K562 (cell line): ENCODE measurements around the gene CPLANE2. TPM values are rescaled to one million over a fixed set of nuclear protein-coding genes. Genes with fewer than 3 reads are reported as not detected.

ENCODE experiments used
- AFF1 ChIP-seq, 2 experiments: fragments of 450-650 bp; IDR thresholded peaks; 2 replicates each; pipeline ENCODE4 v1.6.1; 2018; ENCODE audit warnings: mild to moderate bottlenecking in 2 of 2, low read depth in 1 of 2; ENCODE audit not compliant: partially characterized antibody in 2 of 2
- BRF2 ChIP-seq: IDR thresholded peaks from 3 replicates; pipeline ENCODE4 v1.6.1; 2011; ENCODE audit warnings: borderline replicate concordance, mild to moderate bottlenecking; ENCODE audit not compliant: insufficient read length, insufficient read depth
- EP300 ChIP-seq: IDR thresholded peaks from 2 replicates; pipeline ENCODE4 v1.6.1; 2012; ENCODE audit warnings: low read length, improper control_type of control experiment
- EZH2 ChIP-seq: IDR thresholded peaks from 2 replicates; pipeline ENCODE4 v1.6.1; 2012; ENCODE audit warnings: low read depth, mild to moderate bottlenecking, inconsistent platforms, low read length, borderline replicate concordance
- HMGXB4 ChIP-seq: sonication (generic); formaldehyde crosslinking; IDR thresholded peaks from 2 replicates; pipeline ENCODE4 v1.8.1; 2023; ENCODE audit warnings: mild to moderate bottlenecking, missing genetic modification reagents
- MLLT1 ChIP-seq, 2 experiments: fragments of 450-650 bp; IDR thresholded peaks; 2 replicates each; pipeline ENCODE4 v1.6.1; 2016
- SMAD4 ChIP-seq: fragments of 250-450 bp; sonication (Bioruptor Pico); conservative IDR thresholded peaks from 2 replicates; pipeline ENCODE4 v1.8.0; 2021; ENCODE audit warnings: inconsistent platforms, mild to moderate bottlenecking, moderate library complexity
- WHSC1 ChIP-seq: IDR thresholded peaks from one replicate; pipeline ENCODE4 v1.6.1; 2012; ENCODE audit warnings: low read length, control low read depth, inconsistent platforms
- ZNF395 ChIP-seq: fragments of 200-800 bp; sonication (Bioruptor generic); IDR thresholded peaks from 2 replicates; pipeline ENCODE4 v1.6.1; 2017; ENCODE audit warnings: missing genetic modification characterization, missing compliant biosample characterization
- ZNF609 ChIP-seq: sonication (generic); formaldehyde crosslinking; IDR thresholded peaks from 2 replicates; pipeline ENCODE4 v1.8.1; 2023; ENCODE audit warnings: missing genetic modification reagents, mild to moderate bottlenecking, borderline replicate concordance
- polyA plus RNA-seq, 8 experiments: library from polyadenylated mRNA; depleted of rRNA in 4 of 8; stranded (reverse) in 5 of 8; unstranded in 3 of 8; fragments of >200 nt; fragmentation: Nextera tagmentation in 2 of 8; fragmentation: Illumina TruSeq in 1 of 8; extraction: Ambion mirVana in 2 of 8; extraction: Trizol in 1 of 8; gene quantifications; 2 replicates each; pipeline versions ENCODE4 v1.2.1 to v1.2.3, GENCODE V29; 2011 to 2014; ENCODE audit warnings: inconsistent platforms in 1 of 8, missing spikeins in 1 of 8
- total RNA-seq, 7 experiments: library from RNA; depleted of rRNA in 6 of 7; stranded (reverse); fragments of >200 nt in 6 of 7; fragmentation: Illumina TruSeq in 2 of 7; extraction: Trizol in 2 of 7; gene quantifications; 2 replicates each; pipeline versions ENCODE4 v1.2.1 to v1.2.3, GENCODE V29; 2011 to 2021; ENCODE audit warnings: low replicate concordance in 1 of 7

CPLANE2 gene
- total and polyA plus RNA-seq, 9 of the 15 experiments (the other 6 are each of a cell fraction or from before 2014, with no cell fraction given): 0.17 to 20.9 (median 8.1) TPM

GRCh38 chr1:16266411-16267118, 29.6 kb upstream of the CPLANE2 start (continued):
- TF ChIP-seq EP300: peak; percentile 93
- TF ChIP-seq EZH2: no peak
- no peak for TF ChIP-seq BRF2
- peak; percentile 73; the same call in 1 of the 2 replicates for TF ChIP-seq ZNF609 (CRISPR knock-in tag)
- peak; percentile 91 for TF ChIP-seq SMAD4 (CRISPR knock-in tag)
- no peak for TF ChIP-seq HMGXB4 (CRISPR knock-in tag)
- TF ChIP-seq WHSC1: no peak
- TF ChIP-seq MLLT1 (IDR thresholded peaks at IDR 0.05): peak; percentile 48 to 89; a peak in 2 of 4 replicates
- peak; percentile 96 for TF ChIP-seq ZNF395 (CRISPR knock-in tag)
- peak in 1 of 2 experiments; percentile 85 for TF ChIP-seq AFF1 (IDR thresholded peaks at IDR 0.05; ENCODE audit: low read depth in 1 of 2, partially characterized antibody in 2 of 2)
